H1 (cell line): ENCODE measurements around the gene NDUFA13. TPM values are rescaled to one million over a fixed set of nuclear protein-coding genes. Genes with fewer than 3 reads are reported as not detected.

Experiments used
- EGR1 ChIP-seq: IDR thresholded peaks from 2 replicates; pipeline ENCODE4 v1.6.1; 2011; ENCODE audit warnings: low read depth, low read length, borderline replicate concordance
- GTF2F1 ChIP-seq: IDR thresholded peaks from 2 replicates; pipeline ENCODE4 v1.6.1; 2012; ENCODE audit warnings: low read depth, low read length, improper control_type of control experiment, borderline replicate concordance
- KDM1A ChIP-seq: fragments of 200-600, 300-600 bp; sonication (generic); IDR thresholded peaks from 2 replicates; pipeline ENCODE4 v1.7.1; 2016; ENCODE audit warnings: mild to moderate bottlenecking, low read length, borderline replicate concordance
- PHF8 ChIP-seq: fragments of 200-600 bp; sonication (generic); conservative IDR thresholded peaks from 2 replicates; pipeline ENCODE4 v1.7.1; 2012; ENCODE audit warnings: low read depth, mild to moderate bottlenecking, inconsistent platforms, low read length, moderate library complexity
- POLR2A ChIP-seq, 2 experiments: IDR thresholded peaks; 1 replicate in 1 of 2; 2 replicates in 1 of 2; pipeline ENCODE4 v1.6.1; 2011; ENCODE audit warnings: low read depth in 2 of 2, low read length in 2 of 2, mild to moderate bottlenecking in 2 of 2; ENCODE audit errors: control extremely low read depth in 1 of 2
- RAD21 ChIP-seq, 2 experiments: IDR thresholded peaks in 1 of 2; conservative IDR thresholded peaks in 1 of 2; 2 replicates each; pipeline ENCODE4 v1.6.1; 2011; ENCODE audit warnings: low read depth in 2 of 2, low read length in 2 of 2, improper control_type of control experiment in 1 of 2, inconsistent platforms in 1 of 2, mild to moderate bottlenecking in 1 of 2, moderate library complexity in 1 of 2
- TBP ChIP-seq: IDR thresholded peaks from 2 replicates; pipeline ENCODE4 v1.6.1; 2011; ENCODE audit warnings: low read depth, low read length, improper control_type of control experiment
- polyA plus RNA-seq, 7 experiments: library from polyadenylated mRNA; depleted of rRNA in 3 of 7; stranded (reverse) in 5 of 7; unstranded in 2 of 7; fragments of >200 nt in 5 of 7; fragments of 200-250 nt in 2 of 7; gene quantifications; 1 replicate in 5 of 7; 2 replicates in 1 of 7; 4 replicates in 1 of 7; pipeline versions ENCODE4 v1.2.1 to v1.2.3, GENCODE V29; 2011 to 2013; ENCODE audit warnings: missing spikeins in 2 of 7, mixed read lengths in 2 of 7
- total RNA-seq: library from RNA; stranded (reverse); fragmentation: NEBNext Ultra II Directional; extraction: Animal tissue kit (Norgen Biotek cat#: 25700); gene quantifications from 2 replicates; pipeline ENCODE4 v1.2.1, GENCODE V29; 2021

Gene NDUFA13
- total and polyA plus RNA-seq, 2 of the 8 experiments (the other 6 are each of a cell fraction or from before 2014, with no cell fraction given) = 413 to 1,105 TPM

DNA sequence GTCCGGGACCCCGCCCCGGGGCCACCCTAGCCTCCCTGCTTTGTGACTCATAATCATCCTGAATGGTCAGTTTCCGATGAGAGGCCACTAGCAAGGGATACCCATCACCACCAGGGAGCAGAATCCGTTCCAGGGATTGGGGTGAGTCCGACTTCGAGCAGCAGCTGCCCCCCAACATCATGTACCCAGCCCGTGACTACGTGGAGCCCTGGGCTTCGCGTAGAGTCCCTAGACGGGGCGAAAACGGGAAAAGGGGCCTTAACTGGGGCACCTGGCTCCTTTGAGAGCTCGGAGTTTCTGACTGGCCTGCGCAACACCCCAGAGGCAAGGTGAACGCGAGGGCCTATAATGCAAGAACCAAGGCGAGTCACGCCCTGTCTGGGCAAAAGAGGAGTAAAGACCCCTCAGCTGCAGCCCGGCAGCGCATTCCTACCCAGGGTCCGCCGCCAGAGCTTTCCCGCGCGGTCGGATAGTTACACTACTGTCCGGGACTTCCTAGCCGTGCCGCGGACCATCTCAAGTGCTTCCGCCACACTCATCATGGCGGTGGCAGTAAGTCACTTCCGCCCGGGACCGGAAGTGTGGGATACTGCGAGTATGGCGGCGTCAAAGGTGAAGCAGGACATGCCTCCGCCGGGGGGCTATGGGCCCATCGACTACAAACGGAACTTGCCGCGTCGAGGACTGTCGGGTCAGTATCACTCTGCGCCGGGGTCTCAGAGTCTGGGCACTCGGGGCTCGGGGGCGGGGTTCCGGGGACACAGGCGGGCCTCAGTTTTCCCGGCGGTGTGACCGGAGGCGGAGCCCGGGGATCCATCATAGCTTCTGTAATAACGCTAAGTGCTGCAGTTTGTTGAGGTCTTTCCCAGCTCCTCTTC, at the start of gene NDUFA13 (continued):
- TF ChIP-seq GTF2F1 (peak; percentile 75; the same call in 1 of the 2 replicates), RAD21 (IDR thresholded peaks at IDR 0.05 in 1 of 2, conservative IDR thresholded peaks at IDR 0.05 in 1 of 2; ENCODE audit: low read depth in 2 of 2, low read length in 2 of 2) (no peak), TBP (peak; percentile 90), PHF8 (peak; percentile 91), EGR1 (peak; percentile 54), KDM1A (no peak), POLR2A (IDR thresholded peaks at IDR 0.05; ENCODE audit: control extremely low read depth in 1 of 2, low read depth in 2 of 2, low read length in 2 of 2) (peak; percentile 84 to 86)
